HepG2 (cell line): ENCODE data around the gene SPAG6. TPM values are rescaled to one million over a fixed set of nuclear protein-coding genes. Genes with fewer than 3 reads are reported as not detected.

ENCODE experiments used
- ATAC-seq: fragments of 200-7000 bp; cut with Tn5 transposase; 3 replicates; pipeline ENCODE4 v1.9.1; 2020; ENCODE audit warnings: mild to moderate bottlenecking, moderate library complexity
- BruUV-seq: library from RNA; stranded (reverse); fragments of 400-500 nt; replicated peaks from 2 replicates; lab custom pipeline; 2021; lab: Mats Ljungman, UMichigan
- CTCF ChIA-PET: fragments of 300-600 bp; formaldehyde crosslinking; extraction: SDS; loops from one replicate; lab custom pipeline; 2021; ENCODE audit warnings: low total read pairs, inconsistent platforms, low intra/inter-chr PET ratio; lab: Yijun Ruan, JAX
- POLR2A ChIA-PET: fragments of 350-600 bp; sonication (Branson Sonifier 250); formaldehyde crosslinking; loops from one replicate; lab custom pipeline; 2020; ENCODE audit warnings: antibody characterized with exemption, inconsistent platforms; lab: Yijun Ruan, JAX
- DNase-seq: peaks from one replicate; pipeline ENCODE4 v3.0.0-alpha.2; 2015; ENCODE audit warnings: low spot score
- FAIRE-seq: peaks from 3 replicates; lab custom pipeline; 2011; peaks lifted over from hg19 to GRCh38; lab: Jason Lieb, UNC
- H2AFZ ChIP-seq: one replicate; pipeline ENCODE4 v1.6.1; 2011; ENCODE audit warnings: low read length, inconsistent platforms
- H3K27ac ChIP-seq: fragments of 300-600 bp; 3 replicates; pipeline ENCODE4 v1.8.0; 2011; ENCODE audit warnings: mixed run types, mild to moderate bottlenecking, mixed read lengths, low read length, inconsistent platforms; ENCODE audit not compliant: insufficient read depth; ENCODE audit errors: extremely low read length
- H3K27me3 ChIP-seq, 2 experiments: fragments of 200-600 bp in 1 of 2; 2 replicates in 1 of 2; 3 replicates in 1 of 2; pipeline versions ENCODE4 v1.6.0 to v1.8.0; 2011; ENCODE audit warnings: low read length in 2 of 2, mild to moderate bottlenecking in 2 of 2, moderate library complexity in 2 of 2, inconsistent platforms in 1 of 2; ENCODE audit not compliant: insufficient read depth in 2 of 2, control insufficient read depth in 1 of 2
- H3K36me3 ChIP-seq, 2 experiments: fragments of 200-600 bp in 1 of 2; replicated peaks in 1 of 2; 2 replicates in 1 of 2; 3 replicates in 1 of 2; pipeline versions ENCODE4 v1.5.1 to v1.8.0; 2011; ENCODE audit warnings: low read length in 2 of 2, inconsistent platforms in 1 of 2; ENCODE audit not compliant: insufficient read depth in 2 of 2, control insufficient read depth in 1 of 2
- H3K4me1 ChIP-seq: 2 replicates; pipeline ENCODE4 v1.5.1; 2012; ENCODE audit warnings: low read length, inconsistent platforms; ENCODE audit not compliant: insufficient read depth
- H3K4me2 ChIP-seq: 2 replicates; pipeline ENCODE4 v1.6.0; 2011; ENCODE audit warnings: low read depth, low read length, inconsistent platforms
- H3K4me3 ChIP-seq, 3 experiments: fragments of 200-600 bp in 1 of 3; sonication (generic), shearing (Covaris generic) in 1 of 3; replicated peaks in 1 of 3; 2 replicates each; pipeline ENCODE4 v1.5.1; 2011 to 2016; ENCODE audit warnings: low read length in 3 of 3, inconsistent platforms in 2 of 3, low read depth in 2 of 3, mild to moderate bottlenecking in 2 of 3, control low read depth in 1 of 3, mixed read lengths in 1 of 3; ENCODE audit not compliant: insufficient read depth in 1 of 3
- H3K79me2 ChIP-seq: one replicate; pipeline ENCODE4 v1.6.1; 2011; ENCODE audit warnings: low read length, inconsistent platforms; ENCODE audit not compliant: insufficient read depth
- H3K9ac ChIP-seq: 2 replicates; pipeline ENCODE4 v1.6.0; 2011; ENCODE audit warnings: mild to moderate bottlenecking, low read depth, low read length, inconsistent platforms; ENCODE audit not compliant: insufficient read depth
- H3K9me3 ChIP-seq: 2 replicates; pipeline ENCODE4 v1.5.1; 2012; ENCODE audit warnings: mild to moderate bottlenecking, low read length
- H4K20me1 ChIP-seq: 2 replicates; pipeline ENCODE4 v1.6.0; 2011; ENCODE audit warnings: inconsistent platforms, mild to moderate bottlenecking, low read length, moderate library complexity; ENCODE audit not compliant: insufficient read depth
- LCORL ChIP-seq, 2 experiments: fragments of 450-650 bp in 1 of 2; sonication (generic) in 1 of 2; formaldehyde crosslinking in 1 of 2; IDR thresholded peaks; 2 replicates each; pipeline versions ENCODE4 v1.5.0 to v1.6.1; 2017 to 2020; ENCODE audit warnings: antibody characterized with exemption in 1 of 2, missing genetic modification reagents in 1 of 2
- MIER2 ChIP-seq: IDR thresholded peaks from 2 replicates; pipeline ENCODE4 v1.6.1; 2016; ENCODE audit warnings: missing biosample characterization, missing genetic modification reagents
- MXD3 ChIP-seq: IDR thresholded peaks from 2 replicates; pipeline ENCODE4 v1.6.1; 2016; ENCODE audit warnings: mild to moderate bottlenecking, missing biosample characterization, missing genetic modification reagents
- NCOA2 ChIP-seq: sonication (generic); formaldehyde crosslinking; IDR thresholded peaks from 2 replicates; pipeline ENCODE4 v1.8.0; 2022; ENCODE audit warnings: inconsistent platforms
- PHF21A ChIP-seq: sonication (generic); formaldehyde crosslinking; IDR thresholded peaks from 2 replicates; pipeline ENCODE4 v1.5.0; 2020; ENCODE audit warnings: mild to moderate bottlenecking, missing genetic modification reagents
- SOX13 ChIP-seq, 3 experiments: fragments of 450-650 bp in 1 of 3; sonication (generic) in 1 of 3; formaldehyde crosslinking in 1 of 3; IDR thresholded peaks in 2 of 3; conservative IDR thresholded peaks in 1 of 3; 2 replicates each; pipeline versions ENCODE4 v1.5.0 to v1.6.1; 2016 to 2020; ENCODE audit warnings: antibody characterized with exemption in 1 of 3, mild to moderate bottlenecking in 1 of 3, missing compliant biosample characterization in 1 of 3, missing genetic modification reagents in 1 of 3, moderate library complexity in 1 of 3
- SOX5 ChIP-seq: IDR thresholded peaks from 2 replicates; pipeline ENCODE4 v1.6.1; 2016; ENCODE audit warnings: borderline replicate concordance
- SP4 ChIP-seq: sonication (generic); formaldehyde crosslinking; IDR thresholded peaks from 2 replicates; pipeline ENCODE4 v1.8.1; 2023; ENCODE audit warnings: mild to moderate bottlenecking, missing genetic modification reagents
- SRSF1 ChIP-seq: fragments of 200-400 bp; formaldehyde crosslinking; optimal IDR thresholded peaks from 2 replicates; pipeline ENCODE3; 2017; ENCODE audit warnings: mild to moderate bottlenecking, low read depth, low read length, moderate library complexity
- TFDP1 ChIP-seq: IDR thresholded peaks from 2 replicates; pipeline ENCODE4 v1.6.1; 2016; ENCODE audit warnings: missing compliant biosample characterization, missing genetic modification reagents, borderline replicate concordance
- ZFP82 ChIP-seq: sonication (generic); formaldehyde crosslinking; IDR thresholded peaks from 2 replicates; pipeline ENCODE4 v1.5.1; 2020; ENCODE audit warnings: mild to moderate bottlenecking, missing genetic modification reagents, borderline replicate concordance
- ZNF432 ChIP-seq: sonication (generic); formaldehyde crosslinking; IDR thresholded peaks from 2 replicates; pipeline ENCODE4 v1.5.0; 2020; ENCODE audit warnings: missing genetic modification reagents, mild to moderate bottlenecking, borderline replicate concordance
- ZNF567 ChIP-seq: sonication (generic); formaldehyde crosslinking; IDR thresholded peaks from 2 replicates; pipeline ENCODE4 v1.8.1; 2023; ENCODE audit warnings: mild to moderate bottlenecking, missing genetic modification reagents, borderline replicate concordance
- ZNF605 ChIP-seq: sonication (generic); formaldehyde crosslinking; IDR thresholded peaks from 2 replicates; pipeline ENCODE4 v1.8.0; 2022; ENCODE audit warnings: mild to moderate bottlenecking, missing genetic modification reagents
- ZNF687 ChIP-seq: sonication (generic); formaldehyde crosslinking; IDR thresholded peaks from 2 replicates; pipeline ENCODE4 v1.5.1; 2020; ENCODE audit warnings: mild to moderate bottlenecking, missing genetic modification reagents, moderate library complexity
- ZNF766 ChIP-seq: sonication (generic); formaldehyde crosslinking; IDR thresholded peaks from 2 replicates; pipeline ENCODE4 v1.5.0; 2020; ENCODE audit warnings: missing genetic modification reagents, borderline replicate concordance
- WGBS: methylation state at CpG from one replicate; pipeline ENCODE4 v1.1.6; 2017; ENCODE audit warnings: low lambda C conversion rate; 5-methylcytosine and 5-hydroxymethylcytosine counted together
- in situ Hi-C: cut with HindIII; loops from 2 replicates; pipeline ENCODE4 v1.10.0; 2017; ENCODE audit warnings: low pct_unique_long_range_greater_than_20kb; ENCODE audit not compliant: extremely low pct_ligation_motif_present
- intact Hi-C: fragments of 100-400 bp; cut with micrococcal nuclease; formaldehyde crosslinking; loops from one replicate; pipeline ENCODE4 v1.10.0; 2022; ENCODE audit not compliant: unreplicated experiment
- polyA plus RNA-seq, 8 experiments: library from polyadenylated mRNA; depleted of rRNA in 3 of 8; stranded (reverse) in 7 of 8; unstranded in 1 of 8; fragments of >200 nt; fragmentation: Illumina TruSeq in 4 of 8; extraction: Trizol in 4 of 8; gene quantifications; 2 replicates each; pipeline versions ENCODE4 v1.2.1 to v1.2.3, GENCODE V29; 2011 to 2016; ENCODE audit warnings: low read depth in 4 of 8, missing spikeins in 1 of 8, mixed read lengths in 1 of 8; ENCODE audit not compliant: insufficient read depth in 1 of 8
- total RNA-seq, 5 experiments: library from RNA; depleted of rRNA; stranded (reverse); fragments of >200 nt; fragmentation: Illumina TruSeq; extraction: Trizol; gene quantifications; 2 replicates each; pipeline ENCODE4 v1.2.3, GENCODE V29; 2016; ENCODE audit warnings: low read depth in 1 of 5

Gene SPAG6
- total and polyA plus RNA-seq, 2 of the 13 experiments (the other 11 are each of a cell fraction or from before 2014, with no cell fraction given): not detected

GRCh38 chr10:22437620-22438588 lies 92.6 kb downstream of the SPAG6 start:
- H3K4me1 ChIP-seq: peaks cover 17% of the 10 kb centered on the region
- peak overlapping the region; percentile 28 for H3K9ac ChIP-seq
- peak; percentile 70 for ATAC-seq
- ChIA-PET POLR2A (no interaction called here), CTCF (no interaction called here)
- peak overlapping the region; percentile 93 for H3K4me2 ChIP-seq
- WGBS: 6% methylated on average over 16 of the region's 27 CpGs
- no peaks in the 10 kb centered on the region for H3K9me3 ChIP-seq
- H4K20me1 ChIP-seq: no peaks in the 10 kb centered on the region
- no peak overlapping the region for H3K27ac ChIP-seq
- peak; percentile 62 for DNase-seq
- H3K27me3 ChIP-seq: peaks cover 0 to 16% of the 10 kb centered on the region in 2 experiments; a peak in 4 of 5 replicates
- BruUV-seq: no TSS peak
- peak overlapping the region; percentile 44 for H2AFZ ChIP-seq
- intact Hi-C loops (loop anchor here (5.0 to 10.0 kb wide), 3 partner anchors 96 to 433 kb away; partner anchors contain the start of genes COMMD3 and DNAJC1), in situ Hi-C loops (no loop called here)
- H3K4me3 ChIP-seq: peak overlapping the region; percentile 57 to 74 (median 67)
- no peak for FAIRE-seq
- no peaks in the 10 kb centered on the region for H3K36me3 ChIP-seq
- H3K79me2 ChIP-seq: no peaks in the 10 kb centered on the region
- TF ChIP-seq MXD3 (CRISPR knock-in tag): no peak
- TF ChIP-seq SRSF1: peak; percentile 25
- TF ChIP-seq SOX13 (IDR thresholded peaks at IDR 0.05): 0 out of 2 replicates have a peak, but pooled peaks have one; percentile 22
- peak in 1 of 2 experiments; percentile 78; a peak in 2 of 4 replicates for TF ChIP-seq SOX13 (CRISPR knock-in tag; conservative IDR thresholded peaks at IDR 0.05 in 1 of 2, IDR thresholded peaks at IDR 0.05 in 1 of 2)
- TF ChIP-seq ZNF605: 0 out of 2 replicates have a peak, but pooled peaks have one; percentile 23
- TF ChIP-seq NCOA2: no peak
- TF ChIP-seq ZNF766 (CRISPR knock-in tag): no peak
- no peak for TF ChIP-seq SP4 (CRISPR knock-in tag)
- peak; percentile 83; the same call in 1 of the 2 replicates for TF ChIP-seq SOX5 (CRISPR knock-in tag)
- TF ChIP-seq PHF21A (CRISPR knock-in tag): 0 out of 2 replicates have a peak, but pooled peaks have one; percentile 31
- TF ChIP-seq TFDP1 (CRISPR knock-in tag): no peak
- peak; percentile 66; the same call in 1 of the 2 replicates for TF ChIP-seq ZNF687 (CRISPR knock-in tag)
- no peak for TF ChIP-seq ZFP82 (CRISPR knock-in tag)
- no peak for TF ChIP-seq MIER2
- TF ChIP-seq ZNF432 (CRISPR knock-in tag): no peak
- no peak for TF ChIP-seq ZNF567 (CRISPR knock-in tag)
- TF ChIP-seq LCORL (IDR thresholded peaks at IDR 0.05): no peak
- TF ChIP-seq LCORL (CRISPR knock-in tag; IDR thresholded peaks at IDR 0.05): peak; percentile 50; the same call in 1 of the 2 replicates
